Measurements from ENCODE around the gene TGFBR3. TPM values are rescaled to one million over a fixed set of nuclear protein-coding genes. Genes with fewer than 3 reads are reported as not detected.

TGFBR3 gene
- total RNA-seq, 1 donor from 2014 or later, result 29.9 TPM

DNA sequence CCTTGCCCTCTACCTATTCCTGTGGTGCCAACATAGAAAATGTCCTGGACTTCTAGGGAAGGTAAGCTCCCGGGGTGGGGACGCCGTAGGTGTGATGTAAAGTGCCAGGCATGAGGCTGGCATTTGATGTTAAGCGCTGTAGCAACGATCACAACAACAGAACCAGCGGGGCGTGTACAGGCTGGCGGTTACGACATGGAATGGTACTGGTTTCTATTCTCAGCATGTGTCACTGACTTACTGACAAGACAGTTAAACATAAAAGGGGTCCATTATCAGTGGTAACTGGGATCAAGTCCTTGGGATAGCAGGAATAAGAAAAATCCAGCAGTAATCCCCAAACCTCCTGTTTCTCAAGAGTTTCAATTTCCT lies 58.9 kb downstream of the TGFBR3 start:
- peaks cover 23% of the 10 kb centered on the region for H3K4me1 Mint-ChIP-seq (ENCODE audit: low read depth)

DNA sequence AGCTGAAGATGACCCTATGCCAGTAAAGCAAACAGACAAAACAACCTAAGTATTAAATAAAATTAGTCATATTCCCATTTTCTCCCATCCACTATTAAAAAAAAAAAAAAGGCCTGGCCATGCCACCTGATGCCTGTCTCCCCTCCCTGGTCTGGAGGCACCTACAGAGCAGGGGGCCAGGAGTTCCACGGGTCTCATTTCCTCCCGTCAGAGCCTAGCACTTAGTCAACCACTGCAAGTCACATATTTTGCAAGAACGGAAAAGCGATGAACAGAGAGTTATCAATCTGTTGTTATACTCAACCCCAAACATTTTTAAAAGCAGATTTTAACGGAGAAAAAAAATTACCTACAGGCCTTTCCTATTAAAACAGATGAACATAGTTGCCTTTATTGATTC lies 59.3 kb downstream of the TGFBR3 start:
- Mint-ChIP-seq H3K36me3 (ENCODE audit: low read depth) (no peaks in the 10 kb centered on the region), H3K4me1 (ENCODE audit: low read depth) (peaks cover 23% of the 10 kb centered on the region), H3K4me3 (ENCODE audit: low read depth) (no peak overlapping the region), H3K27ac (no peak overlapping the region), H3K9me3 (no peaks in the 10 kb centered on the region), H3K27me3 (ENCODE audit: low read depth) (no peaks in the 10 kb centered on the region)
- intact Hi-C loops (cut with micrococcal nuclease), result no loop called here
- no peak for DNase-seq (ENCODE audit: low spot score)

More for the DNA sequence above, 58.9 kb downstream of the TGFBR3 start:
- intact Hi-C loops (cut with micrococcal nuclease), result no loop called here
- Mint-ChIP-seq H3K27me3 (ENCODE audit: low read depth) (no peaks in the 10 kb centered on the region), H3K36me3 (ENCODE audit: low read depth) (no peaks in the 10 kb centered on the region), H3K4me3 (ENCODE audit: low read depth) (no peak overlapping the region), H3K9me3 (no peaks in the 10 kb centered on the region), H3K27ac (no peak overlapping the region)
- DNase-seq (ENCODE audit: low spot score), result no peak

DNA sequence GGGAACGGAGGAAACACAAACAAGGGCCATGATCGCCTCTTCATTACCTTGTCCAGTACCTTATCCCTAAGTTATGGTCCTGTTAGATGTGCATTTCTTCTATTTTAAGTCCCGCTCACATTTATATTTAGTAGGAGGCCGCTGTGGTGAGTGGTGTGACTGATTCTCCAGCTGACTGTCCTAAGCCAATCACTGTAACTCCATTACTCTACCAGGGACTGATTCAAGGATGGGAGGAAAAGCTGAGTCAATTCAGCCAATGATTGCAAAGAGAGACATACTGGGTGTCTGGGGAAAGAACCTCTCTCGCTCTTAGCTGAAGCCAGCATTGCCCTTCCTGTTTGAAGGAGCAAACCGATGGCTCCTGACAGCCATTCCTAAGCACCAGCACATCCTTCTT lies 59.7 kb downstream of the TGFBR3 start:
- DNase-seq (ENCODE audit: low spot score), result no peak
- intact Hi-C loops (cut with micrococcal nuclease), result no loop called here
- Mint-ChIP-seq H3K27me3 (ENCODE audit: low read depth) (no peaks in the 10 kb centered on the region), H3K36me3 (ENCODE audit: low read depth) (no peaks in the 10 kb centered on the region), H3K4me1 (ENCODE audit: low read depth) (peaks cover 24% of the 10 kb centered on the region), H3K4me3 (ENCODE audit: low read depth) (no peak overlapping the region), H3K9me3 (no peaks in the 10 kb centered on the region), H3K27ac (no peak overlapping the region)

DNA sequence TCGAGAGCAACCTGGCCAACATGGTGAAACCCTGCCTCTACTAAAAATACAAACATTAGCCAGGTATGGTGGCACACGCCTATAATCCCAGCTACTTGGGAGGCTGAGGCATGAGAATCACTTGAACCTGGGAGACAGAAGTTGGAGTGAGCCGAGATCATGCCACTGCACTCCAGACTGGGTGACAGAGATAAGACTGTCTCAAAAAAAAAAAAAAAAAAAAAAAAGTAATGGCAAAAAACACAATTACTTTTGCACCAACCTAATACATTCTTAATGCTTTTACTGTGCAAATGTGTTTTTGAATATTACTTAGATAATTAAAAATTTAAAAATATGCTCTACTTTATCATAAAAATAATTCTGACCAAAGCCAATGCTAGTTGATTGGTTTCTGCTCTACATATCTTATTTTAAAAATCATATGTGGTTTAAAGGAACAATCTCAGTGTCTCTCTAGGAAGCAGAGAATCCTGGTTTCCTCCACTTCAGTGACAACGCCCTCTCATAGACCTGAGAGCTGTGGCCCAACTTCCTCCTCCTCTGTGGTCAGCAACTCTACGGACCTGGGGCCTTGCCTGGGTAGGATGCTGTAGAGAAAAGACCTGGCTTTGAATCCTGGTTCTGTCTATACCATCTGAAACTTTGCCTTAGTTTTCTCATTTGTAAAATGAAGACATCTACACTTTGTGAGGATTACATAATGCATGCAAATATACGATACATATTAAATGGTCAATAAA lies 64.7 kb downstream of the TGFBR3 start:
- DNase-seq (ENCODE audit: low spot score), result no peak
- intact Hi-C loops (cut with micrococcal nuclease), result no loop called here
- Mint-ChIP-seq H3K27ac (no peak overlapping the region), H3K36me3 (ENCODE audit: low read depth) (no peaks in the 10 kb centered on the region), H3K9me3 (no peaks in the 10 kb centered on the region), H3K4me1 (ENCODE audit: low read depth) (peaks cover 21% of the 10 kb centered on the region), H3K4me3 (ENCODE audit: low read depth) (no peak overlapping the region), H3K27me3 (ENCODE audit: low read depth) (no peaks in the 10 kb centered on the region)

DNA sequence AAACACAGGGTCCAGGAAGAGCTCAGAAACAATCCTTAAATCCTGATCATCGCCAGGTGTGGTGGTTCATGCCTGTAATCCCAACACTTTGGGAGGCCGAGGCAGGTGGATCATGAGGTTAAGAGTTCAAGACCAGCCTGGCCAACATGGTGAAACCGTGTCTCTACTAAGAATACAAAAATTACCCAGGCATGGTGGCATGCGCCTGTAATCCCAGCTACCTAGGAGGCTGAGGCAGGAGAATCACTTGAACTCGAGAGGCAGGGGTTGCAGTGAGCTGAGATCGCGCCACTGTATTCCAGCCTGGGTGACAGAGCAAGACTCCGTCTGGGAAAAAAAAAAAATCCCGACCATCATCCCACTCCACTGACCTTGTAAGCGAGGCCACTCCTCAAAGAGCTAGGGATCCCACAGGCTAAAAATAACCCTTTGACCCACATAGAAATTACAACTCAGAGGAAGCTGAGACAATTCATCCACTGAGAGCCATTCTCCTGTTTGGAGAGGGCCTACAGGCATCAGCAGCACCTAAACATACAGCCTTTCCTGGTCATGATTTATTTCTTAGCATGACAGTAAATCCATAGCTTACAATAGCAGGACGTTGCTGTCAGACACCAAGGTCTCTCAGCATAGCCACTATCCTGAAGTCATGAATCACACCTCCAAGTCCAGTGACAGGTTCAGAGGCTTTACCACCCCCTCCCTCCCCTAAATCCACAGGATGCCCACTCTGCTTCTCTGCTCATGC lies 66.7 kb downstream of the TGFBR3 start:
- Mint-ChIP-seq H3K27ac (no peak overlapping the region), H3K9me3 (no peaks in the 10 kb centered on the region), H3K4me1 (ENCODE audit: low read depth) (peaks cover 27% of the 10 kb centered on the region), H3K36me3 (ENCODE audit: low read depth) (no peaks in the 10 kb centered on the region), H3K4me3 (ENCODE audit: low read depth) (no peak overlapping the region), H3K27me3 (ENCODE audit: low read depth) (no peaks in the 10 kb centered on the region)
- intact Hi-C loops (cut with micrococcal nuclease), result no loop called here
- no peak for DNase-seq (ENCODE audit: low spot score)

DNA sequence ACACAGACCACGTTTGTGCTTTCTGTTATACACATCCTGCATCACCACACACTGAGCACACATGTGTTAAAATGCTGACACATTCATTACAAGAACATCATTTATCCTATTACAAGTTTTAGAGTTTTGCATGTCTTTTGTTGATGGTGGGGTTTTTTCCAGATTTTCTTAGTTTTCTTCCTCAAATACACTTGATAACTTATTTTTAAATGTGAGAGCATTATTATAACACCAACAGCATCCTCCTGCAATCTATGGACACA lies 67.3 kb downstream of the TGFBR3 start:
- H3K4me3 Mint-ChIP-seq (ENCODE audit: low read depth), result no peak overlapping the region
- H3K4me1 Mint-ChIP-seq (ENCODE audit: low read depth), result peaks cover 29% of the 10 kb centered on the region
- no peaks in the 10 kb centered on the region for H3K27me3 Mint-ChIP-seq (ENCODE audit: low read depth)
- H3K36me3 Mint-ChIP-seq (ENCODE audit: low read depth), result no peaks in the 10 kb centered on the region
- no peak for DNase-seq (ENCODE audit: low spot score)
- H3K27ac Mint-ChIP-seq, result no peak overlapping the region
- intact Hi-C loops (cut with micrococcal nuclease), result no loop called here
- no peaks in the 10 kb centered on the region for H3K9me3 Mint-ChIP-seq

DNA sequence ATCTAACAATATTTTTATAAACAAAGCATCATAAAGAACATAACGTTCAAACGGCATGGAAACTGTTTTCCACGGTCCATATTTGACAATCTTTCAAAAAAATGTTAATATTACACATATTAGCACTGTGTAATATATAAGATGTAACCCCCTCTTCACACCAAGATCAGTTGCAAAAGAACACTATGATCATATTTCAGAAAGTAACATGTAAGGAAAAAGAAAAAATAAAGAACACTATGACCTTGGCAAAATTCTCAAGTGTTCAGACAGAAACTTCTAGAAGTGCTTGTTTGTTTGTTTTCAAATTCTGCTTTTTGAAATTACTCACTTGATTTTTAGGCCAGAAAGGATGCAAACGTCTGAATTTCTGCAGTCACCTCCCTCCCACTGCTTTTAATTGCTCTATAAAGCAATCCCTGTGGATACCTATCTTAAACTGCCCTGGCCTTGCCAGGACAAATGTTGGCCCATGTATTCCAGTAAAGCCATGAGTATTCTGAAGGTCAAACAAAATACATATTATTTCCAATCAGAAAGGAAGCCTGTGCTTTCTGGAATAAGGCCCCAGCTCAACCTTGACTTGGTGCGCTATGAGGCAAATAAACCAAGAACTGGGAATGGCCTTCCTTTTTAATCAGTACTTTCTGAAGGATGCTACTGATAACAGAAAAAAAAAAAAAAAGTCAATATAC lies 68.6 kb downstream of the TGFBR3 start:
- Mint-ChIP-seq H3K36me3 (ENCODE audit: low read depth) (no peaks in the 10 kb centered on the region), H3K9me3 (no peaks in the 10 kb centered on the region), H3K27me3 (ENCODE audit: low read depth) (no peaks in the 10 kb centered on the region), H3K4me3 (ENCODE audit: low read depth) (no peak overlapping the region), H3K27ac (no peak overlapping the region), H3K4me1 (ENCODE audit: low read depth) (peaks cover 33% of the 10 kb centered on the region)
- intact Hi-C loops (cut with micrococcal nuclease), result no loop called here
- no peak for DNase-seq (ENCODE audit: low spot score)

DNA sequence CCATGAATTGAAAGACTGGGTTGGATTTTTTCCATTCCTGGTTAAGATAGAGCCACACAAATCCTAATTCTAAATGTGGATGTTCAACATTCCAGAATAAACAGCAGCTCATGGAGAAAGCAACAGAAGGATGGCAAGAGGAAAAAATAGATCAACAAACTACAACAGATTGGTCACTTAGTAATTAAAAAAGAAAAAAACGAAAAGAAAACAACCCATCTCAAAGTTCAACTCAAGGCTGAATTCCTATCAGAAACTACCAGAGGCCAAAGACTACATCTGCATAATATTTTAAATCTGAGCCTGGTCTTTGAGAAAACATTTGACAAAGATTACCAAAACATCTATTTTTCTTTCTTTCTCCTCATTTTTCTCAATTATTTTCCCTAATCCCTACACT lies 69.9 kb downstream of the TGFBR3 start:
- peaks cover 36% of the 10 kb centered on the region for H3K4me1 Mint-ChIP-seq (ENCODE audit: low read depth)
- H3K4me3 Mint-ChIP-seq (ENCODE audit: low read depth), result no peak overlapping the region
- no peak overlapping the region for H3K27ac Mint-ChIP-seq
- DNase-seq (ENCODE audit: low spot score), result no peak
- H3K36me3 Mint-ChIP-seq (ENCODE audit: low read depth), result no peaks in the 10 kb centered on the region
- H3K27me3 Mint-ChIP-seq (ENCODE audit: low read depth), result no peaks in the 10 kb centered on the region
- intact Hi-C loops (cut with micrococcal nuclease), result no loop called here
- no peaks in the 10 kb centered on the region for H3K9me3 Mint-ChIP-seq

DNA sequence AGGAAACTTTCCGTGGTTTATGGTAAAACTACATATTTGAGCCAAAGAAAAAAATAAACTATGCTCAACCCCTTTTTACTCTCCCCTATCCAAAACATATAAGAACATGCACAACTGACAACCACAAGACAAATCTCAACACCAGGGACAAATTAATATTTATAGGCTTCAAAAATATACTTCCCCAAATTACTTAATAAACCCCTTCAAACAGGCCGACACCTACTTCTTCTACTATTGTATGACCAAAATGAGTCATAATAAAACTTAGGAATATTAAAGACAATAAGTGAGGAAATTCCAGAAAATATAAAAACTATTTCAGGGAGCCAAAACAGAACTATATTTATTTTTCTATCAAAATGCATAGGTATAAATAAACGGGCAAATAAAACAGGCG lies 71.5 kb downstream of the TGFBR3 start:
- no peak overlapping the region for H3K27ac Mint-ChIP-seq
- peaks cover 2% of the 10 kb centered on the region for H3K27me3 Mint-ChIP-seq (ENCODE audit: low read depth)
- no peaks in the 10 kb centered on the region for H3K9me3 Mint-ChIP-seq
- intact Hi-C loops (cut with micrococcal nuclease), result no loop called here
- H3K36me3 Mint-ChIP-seq (ENCODE audit: low read depth), result peaks cover 5% of the 10 kb centered on the region
- DNase-seq (ENCODE audit: low spot score), result no peak
- peaks cover 41% of the 10 kb centered on the region for H3K4me1 Mint-ChIP-seq (ENCODE audit: low read depth)
- no peak overlapping the region for H3K4me3 Mint-ChIP-seq (ENCODE audit: low read depth)

DNA sequence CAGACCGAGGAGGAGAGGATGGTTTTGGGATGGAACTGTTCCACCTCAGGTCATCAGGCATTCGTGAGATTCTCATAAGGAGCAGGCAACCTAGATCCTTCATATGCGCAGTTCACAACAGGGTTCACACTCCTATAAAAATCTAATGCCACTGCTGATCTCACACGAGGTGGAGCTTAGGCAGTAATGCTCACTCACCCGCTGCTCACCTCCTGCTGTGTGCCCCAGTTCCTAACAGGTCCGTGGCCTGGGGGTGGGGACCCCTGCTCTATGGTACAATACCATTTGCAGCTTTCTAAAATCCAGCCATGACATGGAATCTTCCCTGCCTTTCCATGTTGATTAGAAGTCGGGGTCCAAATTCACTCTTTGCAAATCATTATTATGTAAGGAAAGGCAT lies 72.1 kb downstream of the TGFBR3 start:
- H3K4me3 Mint-ChIP-seq (ENCODE audit: low read depth), result no peak overlapping the region
- peaks cover 5% of the 10 kb centered on the region for H3K36me3 Mint-ChIP-seq (ENCODE audit: low read depth)
- intact Hi-C loops (cut with micrococcal nuclease), result no loop called here
- H3K27ac Mint-ChIP-seq, result no peak overlapping the region
- peaks cover 47% of the 10 kb centered on the region for H3K4me1 Mint-ChIP-seq (ENCODE audit: low read depth)
- DNase-seq (ENCODE audit: low spot score), result no peak
- no peaks in the 10 kb centered on the region for H3K9me3 Mint-ChIP-seq
- H3K27me3 Mint-ChIP-seq (ENCODE audit: low read depth), result peaks cover 2% of the 10 kb centered on the region

DNA sequence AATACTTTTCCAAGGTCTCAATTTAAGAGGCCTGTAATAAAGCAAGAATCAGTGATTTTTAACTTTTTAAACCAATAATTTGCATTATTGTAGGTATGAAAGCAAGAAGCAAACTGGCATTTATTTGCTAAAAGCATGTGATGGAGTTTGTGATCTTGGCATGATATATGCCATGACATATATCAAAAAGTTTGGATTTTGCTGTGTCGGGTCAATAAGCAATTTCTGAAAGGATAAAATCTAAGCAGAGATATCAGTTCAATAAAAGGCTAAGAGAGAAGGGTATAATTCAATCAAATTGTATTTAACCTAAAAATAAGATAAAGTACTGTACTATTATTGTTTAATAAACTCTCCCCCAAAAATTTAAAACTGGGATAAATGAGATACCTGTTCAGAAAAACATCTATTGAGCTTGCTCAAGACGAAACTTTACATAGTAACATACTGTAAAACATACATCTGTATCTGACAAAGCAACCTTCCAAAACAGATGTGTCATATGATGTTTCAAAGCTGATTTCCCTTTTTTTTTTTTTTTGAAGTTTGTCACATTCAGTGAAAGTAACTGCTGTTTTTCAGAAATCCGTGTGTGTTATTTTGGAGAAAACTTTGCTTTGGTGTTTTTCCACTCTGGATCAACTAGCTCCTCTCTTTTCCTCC lies 74.5 kb downstream of the TGFBR3 start:
- H3K36me3 Mint-ChIP-seq (ENCODE audit: low read depth), result peaks cover 5% of the 10 kb centered on the region
- H3K27me3 Mint-ChIP-seq (ENCODE audit: low read depth), result peaks cover 3% of the 10 kb centered on the region
- no peak for DNase-seq (ENCODE audit: low spot score)
- H3K4me1 Mint-ChIP-seq (ENCODE audit: low read depth), result peaks cover 43% of the 10 kb centered on the region
- no peak overlapping the region for H3K27ac Mint-ChIP-seq
- no peaks in the 10 kb centered on the region for H3K9me3 Mint-ChIP-seq
- H3K4me3 Mint-ChIP-seq (ENCODE audit: low read depth), result no peak overlapping the region
- intact Hi-C loops (cut with micrococcal nuclease), result no loop called here

DNA sequence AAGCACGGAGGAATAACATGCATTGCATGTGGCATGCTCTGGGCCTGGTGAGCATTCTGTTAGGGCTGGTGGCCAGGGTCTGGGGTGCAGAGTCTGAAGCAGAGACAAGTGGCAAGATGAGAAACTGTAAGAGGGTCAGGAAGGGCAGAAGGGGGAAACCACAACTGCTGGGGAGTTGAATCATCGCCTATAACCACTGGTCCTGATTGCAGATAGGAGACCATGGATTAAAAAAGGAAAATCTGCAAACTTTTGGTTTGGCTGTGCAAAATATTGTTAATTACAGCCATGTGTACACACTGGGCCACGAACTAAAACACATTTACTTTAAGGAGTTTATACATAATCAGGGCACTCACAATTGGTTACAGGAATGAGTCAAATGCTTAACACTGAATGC lies 76.6 kb downstream of the TGFBR3 start:
- H3K36me3 Mint-ChIP-seq (ENCODE audit: low read depth), result peaks cover 5% of the 10 kb centered on the region
- H3K4me1 Mint-ChIP-seq (ENCODE audit: low read depth), result peaks cover 58% of the 10 kb centered on the region
- intact Hi-C loops (cut with micrococcal nuclease), result no loop called here
- no peak for DNase-seq (ENCODE audit: low spot score)
- H3K27me3 Mint-ChIP-seq (ENCODE audit: low read depth), result peaks cover 8% of the 10 kb centered on the region
- no peak overlapping the region for H3K4me3 Mint-ChIP-seq (ENCODE audit: low read depth)
- no peaks in the 10 kb centered on the region for H3K9me3 Mint-ChIP-seq
- no peak overlapping the region for H3K27ac Mint-ChIP-seq

Data from activated T-helper 2 cell treated with anti-CD3 and anti-CD28 coated beads, Interferon-gamma antibody, Interleukin-2, Interleukin-4, amounts not matched to agents 10 μg/mL and 5 μg/mL and 100 μg/mL, durations not matched to agents 14 hours and 24 hours and 36 hours (primary cell).